Liver (tissue), 9 donors: Measurements from ENCODE around the gene EXPH5. TPM values are rescaled to one million over a fixed set of nuclear protein-coding genes. Genes with fewer than 3 reads are reported as not detected.

Experiments
- DNase-seq: peaks from one replicate; pipeline ENCODE4 v3.0.0-alpha.2; 2017; ENCODE audit warnings: low spot score
- H3K27ac ChIP-seq, 2 donors: one replicate each; pipeline ENCODE4 v1.7.0; 2013; ENCODE audit warnings: inconsistent platforms in 2 of 2, low read length in 2 of 2, control low read depth in 1 of 2, low read depth in 1 of 2, mild to moderate bottlenecking in 1 of 2
- H3K27me3 ChIP-seq, 4 donors: one replicate each; pipeline versions ENCODE4 v1.6.1 to v1.7.0; 2013; ENCODE audit warnings: low read length in 3 of 4, inconsistent platforms in 1 of 4, mild to moderate bottlenecking in 1 of 4, moderate library complexity in 1 of 4; ENCODE audit not compliant: control insufficient read depth in 4 of 4, insufficient read depth in 4 of 4
- H3K36me3 ChIP-seq, 4 donors: one replicate each; pipeline versions ENCODE4 v1.6.1 to v1.7.0; 2013; ENCODE audit warnings: low read length in 3 of 4, mild to moderate bottlenecking in 3 of 4, low read depth in 1 of 4, moderate library complexity in 1 of 4; ENCODE audit not compliant: control insufficient read depth in 4 of 4, insufficient read depth in 3 of 4
- H3K4me1 ChIP-seq, 4 donors: one replicate each; pipeline versions ENCODE4 v1.6.1 to v1.7.0; 2013; ENCODE audit warnings: low read length in 3 of 4, mild to moderate bottlenecking in 3 of 4, moderate library complexity in 1 of 4; ENCODE audit not compliant: control insufficient read depth in 4 of 4, insufficient read depth in 4 of 4
- H3K4me3 ChIP-seq, 3 donors: one replicate each; pipeline versions ENCODE4 v1.6.1 to v1.7.0; 2013; ENCODE audit warnings: low read length in 3 of 3, control low read depth in 1 of 3, low read depth in 1 of 3, mild to moderate bottlenecking in 1 of 3
- H3K9ac ChIP-seq, 2 donors: one replicate each; pipeline ENCODE4 v1.7.0; 2013; ENCODE audit warnings: low read length in 2 of 2, mild to moderate bottlenecking in 2 of 2, moderate library complexity in 2 of 2, control low read depth in 1 of 2, low read depth in 1 of 2
- H3K9me3 ChIP-seq, 4 donors: one replicate each; pipeline versions ENCODE4 v1.6.1 to v1.7.0; 2013; ENCODE audit warnings: low read length in 3 of 4; ENCODE audit not compliant: control insufficient read depth in 4 of 4
- ATF3 ChIP-seq: IDR thresholded peaks from 2 replicates; pipeline ENCODE4 v1.6.1; 2016; ENCODE audit warnings: antibody characterized with exemption
- EGR1 ChIP-seq, 2 donors: IDR thresholded peaks; 2 replicates each; pipeline ENCODE4 v1.6.1; 2016 to 2018; ENCODE audit warnings: antibody characterized with exemption in 2 of 2, low read depth in 2 of 2
- FOXA1 ChIP-seq: IDR thresholded peaks from 2 replicates; pipeline ENCODE4 v1.6.1; 2016; ENCODE audit warnings: antibody characterized with exemption
- FOXA2 ChIP-seq: IDR thresholded peaks from 2 replicates; pipeline ENCODE4 v1.6.1; 2016; ENCODE audit warnings: antibody characterized with exemption
- GABPA ChIP-seq, 2 donors: IDR thresholded peaks in 1 of 2; conservative IDR thresholded peaks in 1 of 2; 2 replicates each; pipeline ENCODE4 v1.6.1; 2016; ENCODE audit warnings: antibody characterized with exemption in 2 of 2, mild to moderate bottlenecking in 1 of 2, moderate library complexity in 1 of 2
- HNF4G ChIP-seq: IDR thresholded peaks from 2 replicates; pipeline ENCODE4 v1.6.1; 2016; ENCODE audit warnings: antibody characterized with exemption
- JUND ChIP-seq, 2 donors: IDR thresholded peaks; 2 replicates each; pipeline ENCODE4 v1.6.1; 2016; ENCODE audit warnings: antibody characterized with exemption in 2 of 2
- NR2F2 ChIP-seq: IDR thresholded peaks from 2 replicates; pipeline ENCODE4 v1.6.1; 2016; ENCODE audit warnings: antibody characterized with exemption
- SP1 ChIP-seq: IDR thresholded peaks from 2 replicates; pipeline ENCODE4 v1.6.1; 2018; ENCODE audit warnings: antibody characterized with exemption, mild to moderate bottlenecking
- TAF1 ChIP-seq: conservative IDR thresholded peaks from 2 replicates; pipeline ENCODE4 v1.6.1; 2016; ENCODE audit warnings: antibody characterized with exemption, mild to moderate bottlenecking
- ZBTB33 ChIP-seq: IDR thresholded peaks from 2 replicates; pipeline ENCODE4 v1.6.1; 2016; ENCODE audit warnings: antibody characterized with exemption
- WGBS: extraction: QIAGEN DNeasy Blood & Tissue Kit; methylation state at CpG from one replicate; pipeline ENCODE4 v1.1.7; 2013; 5-methylcytosine and 5-hydroxymethylcytosine counted together
- polyA plus RNA-seq, 2 donors: library from polyadenylated mRNA; stranded (reverse) in 1 of 2; unstranded in 1 of 2; fragments of 200-250 nt in 1 of 2; fragments of >200 nt in 1 of 2; fragmentation: Nextera tagmentation in 1 of 2; extraction: Ambion mirVana in 1 of 2; gene quantifications; one replicate each; pipeline versions ENCODE4 v1.2.1 to v1.2.3, GENCODE V29; 2013 to 2015
- total RNA-seq, 2 donors: library from RNA; depleted of rRNA; stranded (reverse); fragments of >200 nt; gene quantifications; one replicate each; pipeline ENCODE4 v1.2.3, GENCODE V29; 2014
- TF ChIP-seq, protein P1 (sequence below): IDR thresholded peaks from 2 replicates; pipeline ENCODE4 v1.6.1; 2016; ENCODE audit warnings: antibody characterized with exemption, mild to moderate bottlenecking
- TF ChIP-seq, protein P2 (sequence below): fragments of 150-350 bp; IDR thresholded peaks from 2 replicates; pipeline ENCODE4 v1.5.1; 2017; ENCODE audit warnings: improper control_type of control experiment, low read depth, low read length; ENCODE audit not compliant: missing input control
- donor health status: healthy.
- donor health status: healthy.
- donor health status: healthy.
- donor health status: healthy.
- donor health status: healthy.

The EXPH5 gene
- total and polyA plus RNA-seq, 4 donors = 0.47 to 6.1 (median 1.5) TPM

- no peaks in the 10 kb centered on the region for H3K27me3 ChIP-seq
- H3K4me3 ChIP-seq = no peak overlapping the region
- no peak for DNase-seq
- H3K4me1 ChIP-seq = peaks cover 2 to 22% (median 4%) of the 10 kb centered on the region in 4 donors
- TF ChIP-seq, protein P1, sequence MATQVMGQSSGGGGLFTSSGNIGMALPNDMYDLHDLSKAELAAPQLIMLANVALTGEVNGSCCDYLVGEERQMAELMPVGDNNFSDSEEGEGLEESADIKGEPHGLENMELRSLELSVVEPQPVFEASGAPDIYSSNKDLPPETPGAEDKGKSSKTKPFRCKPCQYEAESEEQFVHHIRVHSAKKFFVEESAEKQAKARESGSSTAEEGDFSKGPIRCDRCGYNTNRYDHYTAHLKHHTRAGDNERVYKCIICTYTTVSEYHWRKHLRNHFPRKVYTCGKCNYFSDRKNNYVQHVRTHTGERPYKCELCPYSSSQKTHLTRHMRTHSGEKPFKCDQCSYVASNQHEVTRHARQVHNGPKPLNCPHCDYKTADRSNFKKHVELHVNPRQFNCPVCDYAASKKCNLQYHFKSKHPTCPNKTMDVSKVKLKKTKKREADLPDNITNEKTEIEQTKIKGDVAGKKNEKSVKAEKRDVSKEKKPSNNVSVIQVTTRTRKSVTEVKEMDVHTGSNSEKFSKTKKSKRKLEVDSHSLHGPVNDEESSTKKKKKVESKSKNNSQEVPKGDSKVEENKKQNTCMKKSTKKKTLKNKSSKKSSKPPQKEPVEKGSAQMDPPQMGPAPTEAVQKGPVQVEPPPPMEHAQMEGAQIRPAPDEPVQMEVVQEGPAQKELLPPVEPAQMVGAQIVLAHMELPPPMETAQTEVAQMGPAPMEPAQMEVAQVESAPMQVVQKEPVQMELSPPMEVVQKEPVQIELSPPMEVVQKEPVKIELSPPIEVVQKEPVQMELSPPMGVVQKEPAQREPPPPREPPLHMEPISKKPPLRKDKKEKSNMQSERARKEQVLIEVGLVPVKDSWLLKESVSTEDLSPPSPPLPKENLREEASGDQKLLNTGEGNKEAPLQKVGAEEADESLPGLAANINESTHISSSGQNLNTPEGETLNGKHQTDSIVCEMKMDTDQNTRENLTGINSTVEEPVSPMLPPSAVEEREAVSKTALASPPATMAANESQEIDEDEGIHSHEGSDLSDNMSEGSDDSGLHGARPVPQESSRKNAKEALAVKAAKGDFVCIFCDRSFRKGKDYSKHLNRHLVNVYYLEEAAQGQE = no peak
- H3K9me3 ChIP-seq = no peaks in the 10 kb centered on the region
- H3K9ac ChIP-seq = no peak overlapping the region
- no peak overlapping the region for H3K27ac ChIP-seq
- 92% methylated on average over 5 of the region's 5 CpGs for WGBS
- no peaks in the 10 kb centered on the region for H3K36me3 ChIP-seq
Observed at GRCh38 chr11:108562746-108563581, 30.6 kb downstream of the EXPH5 start.

DNA sequence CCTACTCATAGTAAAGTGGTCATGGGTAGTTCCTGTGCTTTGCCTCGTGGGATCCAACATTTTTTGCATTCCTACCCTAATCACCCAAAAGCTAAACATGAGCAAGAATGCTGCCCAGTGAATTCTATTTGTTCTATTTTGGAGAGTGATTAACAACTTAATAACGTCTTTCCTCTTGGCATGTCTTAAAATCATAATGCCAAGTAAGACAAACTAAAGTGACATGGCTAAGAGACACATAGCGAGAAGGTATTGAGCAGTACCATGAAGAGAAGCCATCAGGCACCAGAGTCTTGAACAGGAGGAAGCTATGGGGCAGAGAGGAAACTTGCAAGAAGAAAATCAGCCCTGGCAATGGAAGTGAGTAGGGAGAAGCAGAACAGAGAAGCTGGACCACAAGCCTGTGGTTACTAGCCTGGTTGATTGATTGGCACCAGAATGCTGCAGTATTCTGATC is 32.0 kb downstream of the EXPH5 start:
- Histone ChIP-seq H3K27me3 (no peaks in the 10 kb centered on the region), H3K9me3 (no peaks in the 10 kb centered on the region), H3K4me3 (no peak overlapping the region), H3K27ac (no peak overlapping the region), H3K36me3 (no peaks in the 10 kb centered on the region), H3K9ac (no peak overlapping the region), H3K4me1 (peaks cover 2 to 22% (median 4%) of the 10 kb centered on the region in 4 donors)
- no peak for DNase-seq
- TF ChIP-seq, protein P2, sequence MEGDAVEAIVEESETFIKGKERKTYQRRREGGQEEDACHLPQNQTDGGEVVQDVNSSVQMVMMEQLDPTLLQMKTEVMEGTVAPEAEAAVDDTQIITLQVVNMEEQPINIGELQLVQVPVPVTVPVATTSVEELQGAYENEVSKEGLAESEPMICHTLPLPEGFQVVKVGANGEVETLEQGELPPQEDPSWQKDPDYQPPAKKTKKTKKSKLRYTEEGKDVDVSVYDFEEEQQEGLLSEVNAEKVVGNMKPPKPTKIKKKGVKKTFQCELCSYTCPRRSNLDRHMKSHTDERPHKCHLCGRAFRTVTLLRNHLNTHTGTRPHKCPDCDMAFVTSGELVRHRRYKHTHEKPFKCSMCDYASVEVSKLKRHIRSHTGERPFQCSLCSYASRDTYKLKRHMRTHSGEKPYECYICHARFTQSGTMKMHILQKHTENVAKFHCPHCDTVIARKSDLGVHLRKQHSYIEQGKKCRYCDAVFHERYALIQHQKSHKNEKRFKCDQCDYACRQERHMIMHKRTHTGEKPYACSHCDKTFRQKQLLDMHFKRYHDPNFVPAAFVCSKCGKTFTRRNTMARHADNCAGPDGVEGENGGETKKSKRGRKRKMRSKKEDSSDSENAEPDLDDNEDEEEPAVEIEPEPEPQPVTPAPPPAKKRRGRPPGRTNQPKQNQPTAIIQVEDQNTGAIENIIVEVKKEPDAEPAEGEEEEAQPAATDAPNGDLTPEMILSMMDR = no peak
- no peak for TF ChIP-seq ZBTB33
- TF ChIP-seq, protein P1 = no peak
- no peak for TF ChIP-seq GABPA (IDR thresholded peaks at IDR 0.05 in 1 of 2, conservative IDR thresholded peaks at IDR 0.05 in 1 of 2)
- TF ChIP-seq SP1 = no peak
- TF ChIP-seq NR2F2 = no peak
- TF ChIP-seq EGR1 (IDR thresholded peaks at IDR 0.05; ENCODE audit: low read depth in 2 of 2) = no peak
- no peak for TF ChIP-seq FOXA2
- no peak for TF ChIP-seq ATF3
- no peak for TF ChIP-seq JUND (IDR thresholded peaks at IDR 0.05)
- no peak for TF ChIP-seq TAF1
- TF ChIP-seq FOXA1 = no peak
- no peak for TF ChIP-seq HNF4G
- 72% methylated on average over 3 of the region's 3 CpGs for WGBS
